ENCODE results near the gene ACAN. TPM values are rescaled to one million over a fixed set of nuclear protein-coding genes. Genes with fewer than 3 reads are reported as not detected.

ACAN gene
- total and polyA plus RNA-seq, 2 donors (not counting 3 experiments of a cell fraction or from before 2014, with no cell fraction given), result not detected

- BruUV-seq (replicated peaks), result no TSS peak
- Histone ChIP-seq H3K27ac (ENCODE audit: insufficient read depth, low read depth, low read length) (no peak overlapping the region), H3K4me3 (replicated peaks in 1 of 3; ENCODE audit: insufficient read depth in 1 of 3, low read depth in 1 of 3, low read length in 3 of 3) (no peak overlapping the region), H4K20me1 (replicated peaks; ENCODE audit: control insufficient read depth, extremely low read depth, insufficient read depth, low read length) (no peaks in the 10 kb centered on the region), H3K36me3 (ENCODE audit: control insufficient read depth in 2 of 2, extremely low read depth in 1 of 2, insufficient read depth in 2 of 2, low read length in 2 of 2) (no peaks in the 10 kb centered on the region), H3K4me1 (ENCODE audit: control insufficient read depth, extremely low read depth, insufficient read depth, low read length) (peaks cover 20% of the 10 kb centered on the region), H3K9me1 (replicated peaks; ENCODE audit: control insufficient read depth, extremely low read depth, insufficient read depth, low read length) (no peaks in the 10 kb centered on the region), H3K9ac (replicated peaks; ENCODE audit: extremely low read depth, insufficient read depth, low read length) (no peak overlapping the region), H2AFZ (ENCODE audit: low read depth, low read length) (no peak overlapping the region), H3K9me3 (replicated peaks; ENCODE audit: control insufficient read depth, insufficient read depth, low read length) (no peaks in the 10 kb centered on the region), H3K79me2 (ENCODE audit: control insufficient read depth, insufficient read depth, low read length) (no peaks in the 10 kb centered on the region), H3K27me3 (ENCODE audit: control insufficient read depth in 2 of 2, insufficient read depth in 2 of 2, low read length in 2 of 2) (no peaks in the 10 kb centered on the region), H3K4me2 (ENCODE audit: insufficient read depth, low read length) (no peak overlapping the region)
- CTCF ChIA-PET, result interaction anchor here (0.8 to 2.1 kb wide), 4 partner anchors 22 to 277 kb away, joined by 3 to 9 read pairs (median 3); no protein-coding TSS in a partner anchor
- no peak for DNase-seq (ENCODE audit: low read depth, low spot score)
- no peak for TF ChIP-seq POLR2A (IDR thresholded peaks at IDR 0.05; ENCODE audit: low read depth, low read length)
- no peak for TF ChIP-seq EZH2 (IDR thresholded peaks at IDR 0.05; ENCODE audit: borderline replicate concordance, low read depth, low read length, severe bottlenecking)
- no peak for TF ChIP-seq JUN (IDR thresholded peaks at IDR 0.05; ENCODE audit: borderline replicate concordance, insufficient read depth, insufficient read length, low read depth)
- no peak for TF ChIP-seq POLR2AphosphoS5 (IDR thresholded peaks at IDR 0.05; ENCODE audit: insufficient read depth, low read depth, low read length)
- TF ChIP-seq CTCF (IDR thresholded peaks at IDR 0.05; ENCODE audit: extremely low read depth in 1 of 2, insufficient read depth in 1 of 2, low read depth in 1 of 2, low read length in 2 of 2), result no peak
- no peak for TF ChIP-seq MYC (IDR thresholded peaks at IDR 0.05; ENCODE audit: low read depth, low read length)
- TF ChIP-seq MAX (IDR thresholded peaks at IDR 0.05; ENCODE audit: insufficient read depth, insufficient read length), result no peak
- TF ChIP-seq FOS (IDR thresholded peaks at IDR 0.05; ENCODE audit: borderline replicate concordance, insufficient read depth, low read length), result no peak
- TF ChIP-seq GATA2 (IDR thresholded peaks at IDR 0.05; ENCODE audit: insufficient read depth, insufficient read length, low read depth, low read length), result no peak
- intact Hi-C loops (cut with micrococcal nuclease) (no loop called here), dilution Hi-C loops (cut with MboI; ENCODE audit: extremely low pct_ligation_motif_present, low sequenced_read_pairs) (no loop called here)
- POLR2A ChIA-PET, result no interaction called here
- no peak for FAIRE-seq
Observed at GRCh38 chr15:88900982-88901418, 97.8 kb downstream of the ACAN start.
